Loucy (cell line): ENCODE results near the gene LRRC4.

Experiments used
- H2AFZ ChIP-seq: fragments of 200-600 bp; sonication (generic); 2 replicates; pipeline ENCODE4 v1.6.0; 2016; ENCODE audit warnings: antibody characterized with exemption, mild to moderate bottlenecking, low read length, moderate library complexity
- H3F3A ChIP-seq: fragments of 200-600 bp; 2 replicates; pipeline ENCODE4 v1.6.0; 2016; ENCODE audit warnings: antibody characterized with exemption, low read depth, mild to moderate bottlenecking
- H3K27me3 ChIP-seq: fragments of 200-600 bp; sonication (generic); 2 replicates; pipeline ENCODE4 v1.6.1; 2014; ENCODE audit warnings: low read length, mild to moderate bottlenecking; ENCODE audit not compliant: insufficient read depth, poor library complexity, severe bottlenecking
- H3K36me3 ChIP-seq: fragments of 200-600 bp; sonication (generic); 2 replicates; pipeline ENCODE4 v1.6.1; 2016; ENCODE audit warnings: low read length; ENCODE audit not compliant: insufficient read depth
- H3K4me1 ChIP-seq: fragments of 200-600 bp; sonication (generic); 2 replicates; pipeline ENCODE4 v1.5.1; 2014; ENCODE audit warnings: low read length, mild to moderate bottlenecking; ENCODE audit not compliant: insufficient read depth, poor library complexity, severe bottlenecking
- H3K4me2 ChIP-seq: fragments of 200-600 bp; sonication (generic); 2 replicates; pipeline ENCODE4 v1.6.0; 2014; ENCODE audit warnings: antibody characterized with exemption, low read length, low read depth, mild to moderate bottlenecking; ENCODE audit not compliant: poor library complexity, severe bottlenecking
- H3K4me3 ChIP-seq: fragments of 200-600 bp; sonication (generic); 2 replicates; pipeline ENCODE4 v1.5.1; 2014; ENCODE audit warnings: low read length, mild to moderate bottlenecking, mixed read lengths; ENCODE audit not compliant: poor library complexity, severe bottlenecking
- H3K79me2 ChIP-seq: fragments of 200-600 bp; sonication (generic); 2 replicates; pipeline ENCODE4 v1.6.1; 2014; ENCODE audit warnings: low read length; ENCODE audit not compliant: insufficient read depth
- H3K9ac ChIP-seq: fragments of 200-600 bp; sonication (generic); 2 replicates; pipeline ENCODE4 v1.6.0; 2014; ENCODE audit warnings: mild to moderate bottlenecking, low read depth, low read length, moderate library complexity; ENCODE audit not compliant: poor library complexity, severe bottlenecking
- H3K9me2 ChIP-seq: fragments of 200-600 bp; sonication (generic); replicated peaks from 2 replicates; pipeline ENCODE4 v1.6.1; 2016; ENCODE audit warnings: low read depth, low read length, mixed read lengths
- H3K9me3 ChIP-seq: fragments of 200-600 bp; sonication (generic); 2 replicates; pipeline ENCODE4 v1.6.1; 2014; ENCODE audit warnings: mild to moderate bottlenecking, antibody characterized with exemption, low read length, low read depth; ENCODE audit not compliant: insufficient read depth
- H4K20me1 ChIP-seq: fragments of 200-600 bp; sonication (generic); 2 replicates; pipeline ENCODE4 v1.6.0; 2014; ENCODE audit warnings: antibody characterized with exemption, low read length, mild to moderate bottlenecking; ENCODE audit not compliant: insufficient read depth, poor library complexity, severe bottlenecking
- CTCF ChIP-seq: fragments of 200-600 bp; sonication (generic); conservative IDR thresholded peaks from 2 replicates; pipeline ENCODE4 v1.5.1; 2014; ENCODE audit warnings: mild to moderate bottlenecking, antibody characterized with exemption, low read length
- EZH2phosphoT487 ChIP-seq: fragments of 200-600 bp; IDR thresholded peaks from 2 replicates; pipeline ENCODE4 v1.6.1; 2018; ENCODE audit warnings: antibody characterized with exemption, mild to moderate bottlenecking, moderate library complexity, borderline replicate concordance

LRRC4 gene

GRCh38 chr7:128030654-128031611 is at the start of gene LRRC4:
Gene LRRC4, minus strand, starts transcription at chr7:128031437. Its CDS starts 797 bp downstream, at chr7:128030640.
- Histone ChIP-seq H3K4me2 (no peak within 1 kb of the TSS), H3K4me1 (no peaks in the 10 kb centered on the region), H3K79me2 (no peaks in the 10 kb centered on the region), H3K9me2 (no peaks in the 10 kb centered on the region), H3F3A (no peaks in the 10 kb centered on the region), H3K4me3 (no peak within 1 kb of the TSS), H3K27me3 (no peaks in the 10 kb centered on the region), H3K9me3 (no peaks in the 10 kb centered on the region), H3K9ac (no peak within 1 kb of the TSS), H3K36me3 (peaks cover 7% of the 10 kb centered on the region; the same call in 1 of the 2 replicates), H2AFZ (no peak within 1 kb of the TSS), H4K20me1 (no peaks in the 10 kb centered on the region)
- TF ChIP-seq CTCF (no peak), EZH2phosphoT487 (no peak)

GRCh38 chr7:128080169-128080568 is 48.9 kb upstream of the LRRC4 start:
- TF ChIP-seq EZH2phosphoT487, result no peak
- TF ChIP-seq CTCF, result no peak
- no peaks in the 10 kb centered on the region for H3F3A ChIP-seq
- no peak overlapping the region for H3K4me2 ChIP-seq
- no peaks in the 10 kb centered on the region for H3K9me2 ChIP-seq
- no peak overlapping the region for H3K9ac ChIP-seq
- H3K36me3 ChIP-seq, result peaks cover 74% of the 10 kb centered on the region; the same call in 1 of the 2 replicates
- H3K4me3 ChIP-seq, result no peak overlapping the region
- H4K20me1 ChIP-seq, result no peaks in the 10 kb centered on the region
- H3K79me2 ChIP-seq, result no peaks in the 10 kb centered on the region
- no peaks in the 10 kb centered on the region for H3K27me3 ChIP-seq
- H3K9me3 ChIP-seq, result no peaks in the 10 kb centered on the region
- H3K4me1 ChIP-seq, result no peaks in the 10 kb centered on the region
- no peak overlapping the region for H2AFZ ChIP-seq

- Histone ChIP-seq H4K20me1 (no peaks in the 10 kb centered on the region), H3K9me3 (no peaks in the 10 kb centered on the region), H3K36me3 (peaks cover 67% of the 10 kb centered on the region; the same call in 1 of the 2 replicates), H3K9ac (no peak overlapping the region), H3K4me2 (no peak overlapping the region), H2AFZ (no peak overlapping the region), H3K79me2 (no peaks in the 10 kb centered on the region), H3K4me1 (no peaks in the 10 kb centered on the region), H3K4me3 (no peak overlapping the region), H3F3A (no peaks in the 10 kb centered on the region), H3K9me2 (no peaks in the 10 kb centered on the region), H3K27me3 (no peaks in the 10 kb centered on the region)
- TF ChIP-seq EZH2phosphoT487 (no peak), CTCF (no peak)
Measured at GRCh38 chr7:128078309-128078708, 47.1 kb upstream of the LRRC4 start.
